ENCODE data around the gene ATP13A3. TPM values are rescaled to one million over a fixed set of nuclear protein-coding genes. Genes with fewer than 3 reads are reported as not detected.
"Not testable (repeated sequence)": the region's sequence is repeated elsewhere in the genome, so short reads cannot be mapped to it uniquely, and the experiment has no call there.

ATP13A3 gene
- total RNA-seq, 4 donors from 2014 or later: 55.6 to 166 (median 94.7) TPM

DNA sequence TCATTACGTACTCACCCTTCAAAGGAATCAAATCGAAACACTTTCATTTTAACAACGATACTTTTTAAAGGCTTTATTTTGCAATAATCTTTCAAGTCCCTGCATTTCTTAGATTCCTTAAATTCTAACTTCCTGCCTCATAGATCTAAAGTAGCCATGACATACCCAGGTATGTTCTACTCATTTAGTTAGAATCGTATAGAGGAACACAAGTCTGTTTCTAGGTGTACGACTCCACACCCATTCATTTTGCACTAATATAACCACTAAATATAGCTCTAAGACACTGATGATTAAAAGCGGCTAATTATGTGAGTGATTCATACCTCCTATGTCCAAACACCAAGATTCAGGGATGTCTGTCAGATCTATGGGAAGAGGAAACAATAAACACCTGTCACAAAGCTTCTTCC, 1.3 kb downstream of the ATP13A3 start:
- intact Hi-C loops (cut with DNase I): no loop called here
- WGBS, 2 donors: 5 to 6% methylated on average over 6 of the region's 6 CpGs
- no peaks in the 10 kb centered on the region for H3K27me3 ChIP-seq
- no peaks in the 10 kb centered on the region for H3K36me3 ChIP-seq
- no peaks in the 10 kb centered on the region for H3K9me3 ChIP-seq
- peak overlapping the region; percentile 61 to 85 (median 79) for H3K4me3 ChIP-seq
- TF ChIP-seq, protein P1, sequence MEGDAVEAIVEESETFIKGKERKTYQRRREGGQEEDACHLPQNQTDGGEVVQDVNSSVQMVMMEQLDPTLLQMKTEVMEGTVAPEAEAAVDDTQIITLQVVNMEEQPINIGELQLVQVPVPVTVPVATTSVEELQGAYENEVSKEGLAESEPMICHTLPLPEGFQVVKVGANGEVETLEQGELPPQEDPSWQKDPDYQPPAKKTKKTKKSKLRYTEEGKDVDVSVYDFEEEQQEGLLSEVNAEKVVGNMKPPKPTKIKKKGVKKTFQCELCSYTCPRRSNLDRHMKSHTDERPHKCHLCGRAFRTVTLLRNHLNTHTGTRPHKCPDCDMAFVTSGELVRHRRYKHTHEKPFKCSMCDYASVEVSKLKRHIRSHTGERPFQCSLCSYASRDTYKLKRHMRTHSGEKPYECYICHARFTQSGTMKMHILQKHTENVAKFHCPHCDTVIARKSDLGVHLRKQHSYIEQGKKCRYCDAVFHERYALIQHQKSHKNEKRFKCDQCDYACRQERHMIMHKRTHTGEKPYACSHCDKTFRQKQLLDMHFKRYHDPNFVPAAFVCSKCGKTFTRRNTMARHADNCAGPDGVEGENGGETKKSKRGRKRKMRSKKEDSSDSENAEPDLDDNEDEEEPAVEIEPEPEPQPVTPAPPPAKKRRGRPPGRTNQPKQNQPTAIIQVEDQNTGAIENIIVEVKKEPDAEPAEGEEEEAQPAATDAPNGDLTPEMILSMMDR (IDR thresholded peaks at IDR 0.05): no peak
- no peak for TF ChIP-seq POLR2A (IDR thresholded peaks at IDR 0.05)
- no peak for DNase-seq
- H3K27ac ChIP-seq: peak overlapping the region; percentile 85 to 98 (median 94)
- peaks cover 13 to 78% (median 32%) of the 10 kb centered on the region in 3 donors for H3K4me1 ChIP-seq

DNA sequence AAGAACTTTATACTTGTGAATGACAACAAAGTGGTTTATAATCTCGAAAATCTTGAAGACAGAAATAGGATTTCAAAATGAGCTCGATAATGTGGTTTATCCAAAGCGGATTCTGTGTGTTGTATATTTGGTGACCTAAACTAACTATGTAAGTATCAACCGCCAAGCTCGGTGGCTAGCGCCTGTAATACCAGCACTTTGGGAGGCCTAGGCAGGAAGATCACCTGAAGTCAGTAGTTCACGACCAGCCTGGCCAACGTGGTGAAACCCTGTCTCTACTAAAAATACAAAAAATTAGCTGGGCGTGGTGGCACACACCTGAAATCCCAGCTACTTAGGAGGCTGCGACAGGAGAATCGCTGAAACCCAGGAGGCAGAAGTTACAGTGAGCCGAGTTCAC, 2.2 kb downstream of the ATP13A3 start:
- Histone ChIP-seq H3K4me3 (no peak overlapping the region), H3K4me1 (peaks cover 13 to 76% (median 31%) of the 10 kb centered on the region in 3 donors), H3K27ac (no peak overlapping the region), H3K36me3 (no peaks in the 10 kb centered on the region), H3K27me3 (no peaks in the 10 kb centered on the region), H3K9me3 (no peaks in the 10 kb centered on the region)
- DNase-seq: no peak
- WGBS, 2 donors: 82 to 86% methylated on average over 12 of the region's 12 CpGs
- intact Hi-C loops (cut with DNase I): no loop called here
- TF ChIP-seq, protein P1 (IDR thresholded peaks at IDR 0.05): no peak
- TF ChIP-seq POLR2A (IDR thresholded peaks at IDR 0.05): no peak

DNA sequence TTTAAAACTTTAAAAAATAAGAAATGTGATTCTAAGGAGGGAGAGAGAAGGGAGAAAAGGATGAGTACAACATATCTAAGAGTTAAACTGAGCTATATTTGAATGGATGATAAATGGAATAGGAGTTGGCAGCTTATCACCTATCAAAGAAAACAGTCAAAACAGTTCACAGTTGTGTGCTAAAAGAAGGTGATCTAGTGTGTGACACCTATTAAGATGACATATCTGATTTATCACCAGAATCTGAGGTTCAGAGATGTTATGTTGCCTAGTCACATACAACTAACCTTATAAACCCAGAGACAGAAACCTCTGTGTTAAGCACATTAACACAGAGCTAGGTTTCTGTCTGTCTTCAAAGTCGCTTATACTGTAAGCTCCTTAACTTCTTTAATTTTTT, 3.0 kb downstream of the ATP13A3 start:
- peaks cover 13 to 68% (median 27%) of the 10 kb centered on the region in 3 donors for H3K4me1 ChIP-seq
- TF ChIP-seq, protein P1 (IDR thresholded peaks at IDR 0.05): no peak
- TF ChIP-seq POLR2A (IDR thresholded peaks at IDR 0.05): no peak
- intact Hi-C loops (cut with DNase I): no loop called here
- WGBS, 2 donors: 90 to 94% methylated on average over 1 of the region's 1 CpG
- no peak overlapping the region for H3K4me3 ChIP-seq
- no peaks in the 10 kb centered on the region for H3K27me3 ChIP-seq
- peaks cover 0 to 2% (median 0%) of the 10 kb centered on the region in 3 donors for H3K36me3 ChIP-seq
- no peak overlapping the region for H3K27ac ChIP-seq
- DNase-seq: no peak
- no peaks in the 10 kb centered on the region for H3K9me3 ChIP-seq

DNA sequence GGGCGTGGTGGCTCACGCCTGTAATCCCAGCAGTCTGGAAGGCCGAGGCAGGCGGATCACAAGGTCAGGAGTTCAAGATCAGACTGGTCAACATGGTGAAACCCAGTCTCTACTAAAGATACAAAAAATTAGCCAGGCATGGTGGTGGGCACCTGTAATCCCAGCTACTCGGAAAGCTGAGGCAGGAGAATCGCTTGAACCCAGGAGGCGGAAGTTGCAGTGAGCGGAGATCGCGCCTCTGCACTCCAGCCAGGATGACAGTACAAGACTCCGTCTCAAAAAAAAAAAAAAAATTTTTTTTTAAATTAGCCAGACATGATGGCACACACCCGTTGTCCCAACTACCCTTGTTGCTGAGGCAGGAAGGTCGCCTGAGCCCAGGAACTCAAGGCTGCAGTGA, 4.0 kb downstream of the ATP13A3 start:
- H3K9me3 ChIP-seq; DNase-seq; intact Hi-C loops (cut with DNase I); H3K27me3 ChIP-seq; H3K36me3 ChIP-seq; H3K27ac ChIP-seq; H3K4me3 ChIP-seq: not testable (repeated sequence)
- 82 to 88% methylated on average over 10 to 12 of the region's 13 CpGs for WGBS, 2 donors
- H3K4me1 ChIP-seq: peaks cover 11 to 58% (median 23%) of the 10 kb centered on the region in 3 donors

DNA sequence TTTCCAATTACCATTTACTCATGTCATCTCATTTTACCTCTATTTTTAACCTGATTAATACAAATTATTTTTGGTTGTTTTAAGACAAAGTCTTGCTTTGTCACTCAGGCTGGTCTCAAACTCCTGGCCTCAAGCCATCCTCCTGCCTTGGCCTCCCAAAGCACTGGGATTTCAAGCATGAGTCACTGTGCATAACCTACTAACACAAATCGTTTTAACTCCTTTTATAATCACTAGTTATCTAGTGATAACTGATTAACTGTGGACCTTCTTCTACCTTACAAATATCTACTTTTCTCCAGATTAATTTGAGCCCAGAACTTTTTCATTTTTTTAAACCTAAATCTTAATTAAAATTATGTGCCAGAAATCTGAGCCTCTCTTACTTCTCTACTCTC, 4.6 kb downstream of the ATP13A3 start:
- Histone ChIP-seq H3K9me3 (no peaks in the 10 kb centered on the region), H3K27me3 (no peaks in the 10 kb centered on the region), H3K4me3 (no peak overlapping the region), H3K36me3 (peaks cover 0 to 8% (median 0%) of the 10 kb centered on the region in 3 donors), H3K27ac (no peak overlapping the region), H3K4me1 (peaks cover 6 to 51% (median 17%) of the 10 kb centered on the region in 3 donors)
- intact Hi-C loops (cut with DNase I): no loop called here
- no peak for DNase-seq
- 18 to 38% methylated on average over 1 of the region's 1 CpG for WGBS, 2 donors
- no peak for TF ChIP-seq POLR2A (IDR thresholded peaks at IDR 0.05)
- TF ChIP-seq, protein P1 (IDR thresholded peaks at IDR 0.05): no peak

Measured in esophagus squamous epithelium (tissue), 5 donors.